Metanephros (tissue), 1 donor: ENCODE measurements around the gene ACSM4. TPM values are rescaled to one million over a fixed set of nuclear protein-coding genes. Genes with fewer than 3 reads are reported as not detected.

Experiments
- total RNA-seq: library from RNA; depleted of rRNA; stranded (reverse); fragments of >200 nt; gene quantifications from one replicate; pipeline ENCODE4 v1.2.3, GENCODE V29; 2014

The ACSM4 gene
- not detected for total RNA-seq

DNA sequence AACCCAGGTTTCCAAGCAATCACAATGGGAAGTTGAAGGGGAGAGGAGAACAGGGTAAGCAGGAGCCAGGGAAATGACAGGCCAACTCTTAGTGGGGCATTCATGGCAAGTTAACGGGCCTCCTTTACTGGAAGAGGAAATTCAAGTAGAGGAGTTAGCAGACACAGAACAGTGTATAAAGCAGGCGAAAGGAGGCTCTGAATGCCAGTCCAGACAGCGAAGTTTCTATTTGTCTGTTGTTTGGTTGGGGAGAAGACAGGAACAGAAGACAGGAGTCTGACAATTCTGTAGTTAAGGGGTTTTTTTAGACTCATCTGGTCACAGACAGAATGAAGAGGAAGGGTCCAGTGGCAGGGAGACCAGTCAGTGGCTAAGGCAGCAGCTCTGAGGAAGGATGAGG is at the start of gene ACSM4:
Gene ACSM4 (plus strand): TSS at position 301 of the 400 bp plus-strand sequence. CDS start 260 bp downstream, outside the sequence.

Other genes starting within 250 kb of the ACSM4 start
- 87.9 TPM for gene C1S, start 243.4 kb upstream of the ACSM4 start, total RNA-seq
- gene C1R, start 211.6 kb upstream of the ACSM4 start, total RNA-seq, result 108 TPM
- gene C1RL, start 194.9 kb upstream of the ACSM4 start, total RNA-seq, result 67.3 TPM
- gene RBP5, start 175.2 kb upstream of the ACSM4 start, total RNA-seq, result 17.7 TPM
- gene CLSTN3, start 173.7 kb upstream of the ACSM4 start, total RNA-seq, result 76.3 TPM
- gene PEX5, start 114.4 kb upstream of the ACSM4 start, total RNA-seq, result 39.7 TPM
- gene CD163L1, start 140.1 kb downstream of the ACSM4 start, total RNA-seq, result 5.8 TPM
- 18.8 TPM for gene CD163, start 199.7 kb downstream of the ACSM4 start, total RNA-seq